Nephron progenitor cell (in vitro differentiated cells): ENCODE data around the gene TMEM8B.

Experiments used
- DNase-seq: peaks from one replicate; pipeline ENCODE4 v3.0.0; 2021
- H3K27ac Mint-ChIP-seq: 2 replicates; pipeline ENCODE4 v1.8.0; 2021; ENCODE audit warnings: mild to moderate bottlenecking, moderate library complexity, mixed read lengths
- H3K27me3 Mint-ChIP-seq: 2 replicates; pipeline ENCODE4 v1.8.0; 2021; ENCODE audit warnings: mild to moderate bottlenecking, low read depth, mixed read lengths; ENCODE audit not compliant: poor library complexity
- H3K36me3 Mint-ChIP-seq: 2 replicates; pipeline ENCODE4 v1.8.0; 2021; ENCODE audit warnings: low read depth, mixed read lengths
- H3K4me1 Mint-ChIP-seq: 2 replicates; pipeline ENCODE4 v1.8.0; 2021; ENCODE audit warnings: mixed read lengths
- H3K4me3 Mint-ChIP-seq: 2 replicates; pipeline ENCODE4 v1.8.0; 2021; ENCODE audit warnings: mild to moderate bottlenecking, moderate library complexity, mixed read lengths
- H3K9me3 Mint-ChIP-seq: 2 replicates; pipeline ENCODE4 v1.8.0; 2021; ENCODE audit warnings: mild to moderate bottlenecking, moderate library complexity, mixed read lengths
- CTCF ChIP-seq: fragments of 200-600 bp; sonication (generic); IDR thresholded peaks from 2 replicates; pipeline ENCODE4 v1.5.0; 2021; ENCODE audit warnings: antibody characterized with exemption

Gene TMEM8B

GRCh38 chr9:35813434-35814105, 15.5 kb upstream of the TMEM8B start:
- H3K4me1 Mint-ChIP-seq = peaks cover 41% of the 10 kb centered on the region
- no peak for TF ChIP-seq CTCF
- peaks cover 3% of the 10 kb centered on the region for H3K9me3 Mint-ChIP-seq
- peaks cover 11% of the 10 kb centered on the region for H3K27me3 Mint-ChIP-seq
- DNase-seq = no peak
- peak overlapping the region; percentile 88 for H3K4me3 Mint-ChIP-seq
- no peaks in the 10 kb centered on the region for H3K36me3 Mint-ChIP-seq
- H3K27ac Mint-ChIP-seq = peak overlapping the region; percentile 47

- peak; percentile 67 for DNase-seq
- peaks cover 3% of the 10 kb centered on the region for H3K9me3 Mint-ChIP-seq
- peak overlapping the region; percentile 88 for H3K4me3 Mint-ChIP-seq
- TF ChIP-seq CTCF = peak; percentile 11
- no peaks in the 10 kb centered on the region for H3K36me3 Mint-ChIP-seq
- peaks cover 11% of the 10 kb centered on the region for H3K27me3 Mint-ChIP-seq
- peaks cover 41% of the 10 kb centered on the region for H3K4me1 Mint-ChIP-seq
- H3K27ac Mint-ChIP-seq = peak overlapping the region; percentile 96
Observed at GRCh38 chr9:35814106-35814840, 14.8 kb upstream of the TMEM8B start.

- Mint-ChIP-seq H3K27me3 (peaks cover 11% of the 10 kb centered on the region), H3K36me3 (no peaks in the 10 kb centered on the region), H3K9me3 (peaks cover 3% of the 10 kb centered on the region), H3K4me1 (peaks cover 41% of the 10 kb centered on the region), H3K27ac (peak within 1 kb of the TSS; percentile 98), H3K4me3 (peak within 1 kb of the TSS; percentile 88)
- TF ChIP-seq CTCF = no peak
- peak; percentile 96 for DNase-seq
Observed at GRCh38 chr9:35814841-35815543, 14.0 kb upstream of the TMEM8B start, which contains the start of gene HINT2. Gene HINT2, minus strand, starts transcription at chr9:35815042. Its CDS starts 63 bp downstream, at chr9:35814979.

GRCh38 chr9:35816708-35817107, 12.3 kb upstream of the TMEM8B start:
- peaks cover 3% of the 10 kb centered on the region for H3K9me3 Mint-ChIP-seq
- H3K27ac Mint-ChIP-seq = no peak overlapping the region
- TF ChIP-seq CTCF = no peak
- H3K27me3 Mint-ChIP-seq = peaks cover 14% of the 10 kb centered on the region
- H3K4me3 Mint-ChIP-seq = peak overlapping the region; percentile 19
- H3K4me1 Mint-ChIP-seq = peaks cover 40% of the 10 kb centered on the region
- no peak for DNase-seq
- no peaks in the 10 kb centered on the region for H3K36me3 Mint-ChIP-seq

- Mint-ChIP-seq H3K36me3 (no peaks in the 10 kb centered on the region), H3K4me1 (peaks cover 32% of the 10 kb centered on the region), H3K4me3 (no peak overlapping the region), H3K27ac (no peak overlapping the region), H3K27me3 (peaks cover 14% of the 10 kb centered on the region), H3K9me3 (peaks cover 3% of the 10 kb centered on the region)
- TF ChIP-seq CTCF = no peak
- no peak for DNase-seq
Observed at GRCh38 chr9:35818341-35818740, 10.7 kb upstream of the TMEM8B start.
